ENCODE data around the gene NOS3.
A peak's percentile ranks its signal among the peaks of the same experiment; 100 is the strongest.

NOS3 gene

GRCh38 chr7:150957133-150958020 is 33.4 kb upstream of the NOS3 start:
- no peak overlapping the region for H3K27ac Mint-ChIP-seq
- peaks cover 61 to 81% of the 10 kb centered on the region in 2 donors for H3K27me3 Mint-ChIP-seq
- H3K4me1 Mint-ChIP-seq = peaks cover 11 to 12% of the 10 kb centered on the region in 2 donors
- no peaks in the 10 kb centered on the region for H3K36me3 Mint-ChIP-seq
- ATAC-seq (replicated peaks) = no peak
- H3K9me3 Mint-ChIP-seq = no peaks in the 10 kb centered on the region
- no peak overlapping the region for H3K4me3 Mint-ChIP-seq
- DNase-seq = no peak

GRCh38 chr7:150958062-150958552 is 32.7 kb upstream of the NOS3 start:
- ATAC-seq (replicated peaks) (no peak), DNase-seq (no peak)
- no peaks in the 10 kb centered on the region for H3K9me3 Mint-ChIP-seq
- H3K4me3 Mint-ChIP-seq = no peak overlapping the region
- H3K36me3 Mint-ChIP-seq = no peaks in the 10 kb centered on the region
- H3K27me3 Mint-ChIP-seq = peaks cover 69 to 85% of the 10 kb centered on the region in 2 donors
- H3K27ac Mint-ChIP-seq = no peak overlapping the region
- H3K4me1 Mint-ChIP-seq = peaks cover 16 to 19% of the 10 kb centered on the region in 2 donors

- H3K36me3 Mint-ChIP-seq = no peaks in the 10 kb centered on the region
- no peak overlapping the region for H3K4me3 Mint-ChIP-seq
- peaks cover 70 to 82% of the 10 kb centered on the region in 2 donors for H3K27me3 Mint-ChIP-seq
- no peak overlapping the region for H3K27ac Mint-ChIP-seq
- H3K9me3 Mint-ChIP-seq = no peaks in the 10 kb centered on the region
- peaks cover 16 to 21% of the 10 kb centered on the region in 2 donors for H3K4me1 Mint-ChIP-seq
- DNase-seq (no peak), ATAC-seq (replicated peaks) (no peak)
Observed at GRCh38 chr7:150958597-150958996, 32.2 kb upstream of the NOS3 start.

- DNase-seq = no peak
Observed at GRCh38 chr7:150959081-150959480, 31.7 kb upstream of the NOS3 start.

GRCh38 chr7:150959739-150960734 is 30.8 kb upstream of the NOS3 start:
- Mint-ChIP-seq H3K9me3 (no peaks in the 10 kb centered on the region), H3K27ac (peak overlapping the region; percentile 66), H3K4me3 (peak overlapping the region in 1 of 2 donors; percentile 4), H3K4me1 (peaks cover 16 to 21% of the 10 kb centered on the region in 2 donors), H3K27me3 (peaks cover 66 to 81% of the 10 kb centered on the region in 2 donors), H3K36me3 (no peaks in the 10 kb centered on the region)
- peak in 1 of 2 donors; percentile 41 for ATAC-seq (replicated peaks)
- no peak for DNase-seq

More at GRCh38 chr7:150959081-150959480, 31.7 kb upstream of the NOS3 start:
- Mint-ChIP-seq H3K9me3 (no peaks in the 10 kb centered on the region), H3K4me1 (peaks cover 16 to 21% of the 10 kb centered on the region in 2 donors), H3K27me3 (peaks cover 65 to 81% of the 10 kb centered on the region in 2 donors), H3K36me3 (no peaks in the 10 kb centered on the region), H3K4me3 (no peak overlapping the region), H3K27ac (no peak overlapping the region)
- no peak for ATAC-seq (replicated peaks)

GRCh38 chr7:150961510-150962289 is 29.1 kb upstream of the NOS3 start:
- no peak for DNase-seq
- Mint-ChIP-seq H3K4me1 (peaks cover 14 to 21% of the 10 kb centered on the region in 2 donors), H3K4me3 (no peak overlapping the region), H3K27ac (no peak overlapping the region), H3K9me3 (no peaks in the 10 kb centered on the region), H3K27me3 (peaks cover 58 to 79% of the 10 kb centered on the region in 2 donors), H3K36me3 (no peaks in the 10 kb centered on the region)
- no peak for ATAC-seq (replicated peaks)

GRCh38 chr7:150962290-150962552 is 28.6 kb upstream of the NOS3 start:
- peaks cover 14 to 20% of the 10 kb centered on the region in 2 donors for H3K4me1 Mint-ChIP-seq
- no peaks in the 10 kb centered on the region for H3K9me3 Mint-ChIP-seq
- DNase-seq (no peak), ATAC-seq (replicated peaks) (no peak)
- no peaks in the 10 kb centered on the region for H3K36me3 Mint-ChIP-seq
- H3K27me3 Mint-ChIP-seq = peaks cover 52 to 75% of the 10 kb centered on the region in 2 donors
- H3K27ac Mint-ChIP-seq = no peak overlapping the region
- H3K4me3 Mint-ChIP-seq = no peak overlapping the region

- Mint-ChIP-seq H3K4me3 (no peak overlapping the region), H3K27me3 (peaks cover 50 to 75% of the 10 kb centered on the region in 2 donors), H3K9me3 (no peaks in the 10 kb centered on the region), H3K27ac (no peak overlapping the region), H3K4me1 (peaks cover 9 to 15% of the 10 kb centered on the region in 2 donors), H3K36me3 (no peaks in the 10 kb centered on the region)
- ATAC-seq (replicated peaks) (peak; percentile 92 to 96), DNase-seq (peak; percentile 35)
Observed at GRCh38 chr7:150962553-150963399, 28.0 kb upstream of the NOS3 start.

- no peak overlapping the region for H3K27ac Mint-ChIP-seq
- peaks cover 48 to 80% of the 10 kb centered on the region in 2 donors for H3K27me3 Mint-ChIP-seq
- peaks cover 9 to 15% of the 10 kb centered on the region in 2 donors for H3K4me1 Mint-ChIP-seq
- ATAC-seq (replicated peaks) (no peak), DNase-seq (no peak)
- no peak overlapping the region for H3K4me3 Mint-ChIP-seq
- H3K9me3 Mint-ChIP-seq = no peaks in the 10 kb centered on the region
- no peaks in the 10 kb centered on the region for H3K36me3 Mint-ChIP-seq
Observed at GRCh38 chr7:150963707-150964559, 26.9 kb upstream of the NOS3 start.

- no peak overlapping the region for H3K4me3 Mint-ChIP-seq
- DNase-seq = no peak
- H3K27ac Mint-ChIP-seq = no peak overlapping the region
- peaks cover 41 to 77% of the 10 kb centered on the region in 2 donors for H3K27me3 Mint-ChIP-seq
- H3K4me1 Mint-ChIP-seq = peaks cover 9 to 15% of the 10 kb centered on the region in 2 donors
- no peaks in the 10 kb centered on the region for H3K36me3 Mint-ChIP-seq
- no peaks in the 10 kb centered on the region for H3K9me3 Mint-ChIP-seq
- ATAC-seq (replicated peaks) = no peak
Observed at GRCh38 chr7:150964593-150965111, 26.2 kb upstream of the NOS3 start.

GRCh38 chr7:150965273-150965830 is 25.5 kb upstream of the NOS3 start:
- Mint-ChIP-seq H3K36me3 (no peaks in the 10 kb centered on the region), H3K4me3 (no peak overlapping the region), H3K27ac (no peak overlapping the region), H3K4me1 (peaks cover 7 to 11% of the 10 kb centered on the region in 2 donors), H3K27me3 (peaks cover 36 to 78% of the 10 kb centered on the region in 2 donors), H3K9me3 (no peaks in the 10 kb centered on the region)
- DNase-seq = no peak
- no peak for ATAC-seq (replicated peaks)

GRCh38 chr7:150966002-150966401 is 24.8 kb upstream of the NOS3 start:
- no peaks in the 10 kb centered on the region for H3K9me3 Mint-ChIP-seq
- H3K36me3 Mint-ChIP-seq = no peaks in the 10 kb centered on the region
- no peak overlapping the region for H3K27ac Mint-ChIP-seq
- peaks cover 33 to 72% of the 10 kb centered on the region in 2 donors for H3K27me3 Mint-ChIP-seq
- ATAC-seq (replicated peaks) (no peak), DNase-seq (no peak)
- peaks cover 6 to 11% of the 10 kb centered on the region in 2 donors for H3K4me1 Mint-ChIP-seq
- no peak overlapping the region for H3K4me3 Mint-ChIP-seq
